NB4 (cell line): ENCODE results near the gene HPGDS.

Experiments used
- DNase-seq: peaks from one replicate; pipeline ENCODE4 v3.0.0; 2010; ENCODE audit warnings: low read depth
- H3K4me3 ChIP-seq: one replicate; pipeline ENCODE4 v1.5.1; 2011; ENCODE audit warnings: mild to moderate bottlenecking, low read depth, low read length, moderate library complexity
- MYC ChIP-seq: IDR thresholded peaks from 2 replicates; pipeline ENCODE4 v1.6.1; 2011; ENCODE audit warnings: low read depth, low read length
- POLR2A ChIP-seq: IDR thresholded peaks from 2 replicates; pipeline ENCODE4 v1.6.1; 2011; ENCODE audit warnings: mild to moderate bottlenecking; ENCODE audit not compliant: insufficient read length; ENCODE audit errors: extremely low read depth
- TF ChIP-seq, protein P1 (sequence below): IDR thresholded peaks from 2 replicates; pipeline ENCODE4 v1.6.1; 2011; ENCODE audit warnings: low read depth, low read length
- TF ChIP-seq, protein P2 (sequence below): IDR thresholded peaks from one replicate; pipeline ENCODE4 v1.5.1; 2012; ENCODE audit warnings: low read depth, low read length

The HPGDS gene

GRCh38 chr4:94364527-94364926 is 21.9 kb upstream of the HPGDS start:
- no peak for DNase-seq
- TF ChIP-seq POLR2A = no peak
- TF ChIP-seq, protein P1, sequence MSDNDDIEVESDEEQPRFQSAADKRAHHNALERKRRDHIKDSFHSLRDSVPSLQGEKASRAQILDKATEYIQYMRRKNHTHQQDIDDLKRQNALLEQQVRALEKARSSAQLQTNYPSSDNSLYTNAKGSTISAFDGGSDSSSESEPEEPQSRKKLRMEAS = no peak
- no peak for TF ChIP-seq MYC
- TF ChIP-seq, protein P2, sequence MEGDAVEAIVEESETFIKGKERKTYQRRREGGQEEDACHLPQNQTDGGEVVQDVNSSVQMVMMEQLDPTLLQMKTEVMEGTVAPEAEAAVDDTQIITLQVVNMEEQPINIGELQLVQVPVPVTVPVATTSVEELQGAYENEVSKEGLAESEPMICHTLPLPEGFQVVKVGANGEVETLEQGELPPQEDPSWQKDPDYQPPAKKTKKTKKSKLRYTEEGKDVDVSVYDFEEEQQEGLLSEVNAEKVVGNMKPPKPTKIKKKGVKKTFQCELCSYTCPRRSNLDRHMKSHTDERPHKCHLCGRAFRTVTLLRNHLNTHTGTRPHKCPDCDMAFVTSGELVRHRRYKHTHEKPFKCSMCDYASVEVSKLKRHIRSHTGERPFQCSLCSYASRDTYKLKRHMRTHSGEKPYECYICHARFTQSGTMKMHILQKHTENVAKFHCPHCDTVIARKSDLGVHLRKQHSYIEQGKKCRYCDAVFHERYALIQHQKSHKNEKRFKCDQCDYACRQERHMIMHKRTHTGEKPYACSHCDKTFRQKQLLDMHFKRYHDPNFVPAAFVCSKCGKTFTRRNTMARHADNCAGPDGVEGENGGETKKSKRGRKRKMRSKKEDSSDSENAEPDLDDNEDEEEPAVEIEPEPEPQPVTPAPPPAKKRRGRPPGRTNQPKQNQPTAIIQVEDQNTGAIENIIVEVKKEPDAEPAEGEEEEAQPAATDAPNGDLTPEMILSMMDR = no peak

GRCh38 chr4:94363136-94363655 is 20.6 kb upstream of the HPGDS start:
- H3K4me3 ChIP-seq = no peak overlapping the region
- TF ChIP-seq POLR2A = no peak
- TF ChIP-seq, protein P2 = no peak
- TF ChIP-seq, protein P1 = no peak
- no peak for TF ChIP-seq MYC
- DNase-seq = no peak

More at GRCh38 chr4:94364527-94364926, 21.9 kb upstream of the HPGDS start:
- no peak overlapping the region for H3K4me3 ChIP-seq

GRCh38 chr4:94359838-94360237 is 17.2 kb upstream of the HPGDS start:
- no peak for DNase-seq
- H3K4me3 ChIP-seq = no peak overlapping the region
- TF ChIP-seq, protein P2 = no peak
- TF ChIP-seq POLR2A (no peak), MYC (no peak)
- TF ChIP-seq, protein P1 = no peak

DNA sequence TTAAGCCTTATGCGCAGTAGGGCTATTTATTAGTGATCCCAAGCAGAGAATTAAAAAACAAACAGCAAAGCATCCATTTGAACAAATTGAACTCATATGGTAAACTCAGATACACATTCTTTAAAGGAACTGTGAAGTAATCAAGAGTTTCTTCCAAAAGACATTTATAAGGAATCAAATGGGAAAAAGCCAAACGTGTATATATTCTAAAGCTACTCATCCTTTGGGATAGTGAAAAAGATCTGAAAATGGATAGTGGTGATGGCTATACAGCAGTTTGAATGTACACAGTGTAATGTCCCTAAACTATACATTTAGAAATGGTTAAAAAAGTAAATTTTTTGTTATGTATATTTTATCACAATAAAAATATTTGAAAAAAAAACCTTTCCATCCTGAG is 16.6 kb upstream of the HPGDS start:
- no peak overlapping the region for H3K4me3 ChIP-seq
- TF ChIP-seq, protein P1 = no peak
- TF ChIP-seq, protein P2 = no peak
- TF ChIP-seq MYC (no peak), POLR2A (no peak)
- DNase-seq = no peak

GRCh38 chr4:94358101-94358500 is 15.5 kb upstream of the HPGDS start:
- TF ChIP-seq, protein P2 = no peak
- TF ChIP-seq MYC (no peak), POLR2A (no peak)
- TF ChIP-seq, protein P1 = no peak

GRCh38 chr4:94357624-94358023 is 15.0 kb upstream of the HPGDS start:
- H3K4me3 ChIP-seq = no peak overlapping the region
- DNase-seq = no peak
- TF ChIP-seq, protein P1 = no peak
- TF ChIP-seq, protein P2 = no peak
- TF ChIP-seq MYC (no peak), POLR2A (no peak)

More at GRCh38 chr4:94358101-94358500, 15.5 kb upstream of the HPGDS start:
- no peak for DNase-seq
- H3K4me3 ChIP-seq = no peak overlapping the region
